GM10248 (cell line): ENCODE results near the gene RNGTT.

Source experiments
- CTCF ChIA-PET: fragments of 300-600 bp; sonication (Branson Sonifier 250); formaldehyde crosslinking; extraction: SDS; loops from one replicate; lab custom pipeline; 2021; ENCODE audit warnings: antibody characterized with exemption; lab: Yijun Ruan, JAX
- POLR2A ChIA-PET: fragments of 350-650 bp; sonication (Branson Sonifier 250); formaldehyde crosslinking; extraction: SDS; loops from one replicate; lab custom pipeline; 2020; ENCODE audit warnings: antibody characterized with exemption; lab: Yijun Ruan, JAX
- DNase-seq: peaks from one replicate; pipeline ENCODE4 v3.0.0; 2012; ENCODE audit errors: extremely low spot score
- CTCF ChIP-seq: IDR thresholded peaks from 2 replicates; pipeline ENCODE4 v1.5.1; 2012; ENCODE audit warnings: mild to moderate bottlenecking, low read depth; ENCODE audit errors: extremely low read depth, missing control alignments, control extremely low read depth

The RNGTT gene

GRCh38 chr6:88631830-88632229 lies 331.6 kb downstream of the RNGTT start:
- POLR2A ChIA-PET: no interaction called here
- no peak for DNase-seq
- CTCF ChIA-PET: interaction anchor here (2.7 kb wide), 1 partner anchor 10 kb away, joined by 11 read pairs; no protein-coding TSS in a partner anchor
- TF ChIP-seq CTCF: no peak

- ChIA-PET CTCF (interaction anchor here (0.7 to 2.7 kb wide), 10 partner anchors 8 to 289 kb away, joined by 3 to 24 read pairs (median 4); no protein-coding TSS in a partner anchor), POLR2A (no interaction called here)
- peak; percentile 21 for TF ChIP-seq CTCF
- DNase-seq: no peak
Observed at GRCh38 chr6:88629838-88630494, 333.5 kb downstream of the RNGTT start.

GRCh38 chr6:88626460-88626859 lies 337.0 kb downstream of the RNGTT start:
- ChIA-PET POLR2A (no interaction called here), CTCF (interaction anchor here (1.7 kb wide), 1 partner anchor 14 kb away, joined by 5 read pairs; no protein-coding TSS in a partner anchor)
- TF ChIP-seq CTCF: no peak
- DNase-seq: no peak

DNA sequence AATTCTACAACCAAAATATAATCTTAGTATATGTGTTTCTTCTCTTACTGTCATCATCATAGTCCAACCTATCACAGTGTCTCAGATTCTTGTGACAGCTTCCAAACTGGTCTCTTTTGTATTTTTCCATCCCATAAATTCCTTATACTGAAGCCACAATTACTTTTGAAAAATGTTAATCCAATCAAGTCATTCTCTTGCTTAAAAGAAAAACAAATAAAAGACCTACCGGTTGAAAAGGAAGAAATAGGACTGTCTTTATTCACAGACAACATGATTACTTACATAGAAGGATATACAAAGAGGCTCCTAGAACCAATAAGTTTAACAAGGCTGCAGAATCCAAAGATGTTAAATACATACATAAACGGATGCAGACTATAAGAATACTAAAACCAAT lies 339.9 kb downstream of the RNGTT start:
- no peak for TF ChIP-seq CTCF
- POLR2A ChIA-PET: no interaction called here
- CTCF ChIA-PET: interaction anchor here (1.4 to 3.2 kb wide), 3 partner anchors 7 to 24 kb away, joined by 3 to 11 read pairs (median 4); no protein-coding TSS in a partner anchor
- no peak for DNase-seq

GRCh38 chr6:88619951-88620350 lies 343.5 kb downstream of the RNGTT start:
- ChIA-PET POLR2A (no interaction called here), CTCF (interaction anchor here (1.4 to 3.2 kb wide), 3 partner anchors 11 to 34 kb away, joined by 3 to 11 read pairs (median 7); no protein-coding TSS in a partner anchor)

DNA sequence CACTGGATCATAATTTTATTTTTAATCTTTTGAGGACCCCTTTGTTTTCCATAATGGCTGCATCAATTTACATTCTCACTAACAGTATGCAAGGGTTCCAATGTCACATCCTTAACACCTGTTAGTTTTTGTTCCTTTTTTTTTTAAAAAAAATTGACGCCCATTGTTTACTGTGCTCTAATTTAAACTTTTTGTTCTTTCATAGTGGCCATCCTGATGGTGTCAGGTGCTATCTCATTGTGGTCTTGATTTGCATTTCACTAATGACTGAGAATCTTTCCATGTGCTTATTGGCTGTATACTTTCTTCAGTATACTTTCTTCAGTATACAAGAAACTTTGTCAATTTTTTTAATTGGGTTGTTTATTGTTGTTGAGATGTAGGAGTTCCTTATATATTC lies 347.0 kb downstream of the RNGTT start:
- no peak for TF ChIP-seq CTCF
- CTCF ChIA-PET: no interaction called here

More at GRCh38 chr6:88619951-88620350, 343.5 kb downstream of the RNGTT start:
- no peak for TF ChIP-seq CTCF
- no peak for DNase-seq

More for the DNA sequence above, 347.0 kb downstream of the RNGTT start:
- POLR2A ChIA-PET: no interaction called here
- no peak for DNase-seq
